HL-60 (cell line): ENCODE data around the gene NHSL1.

Experiments
- CTCF ChIP-seq: IDR thresholded peaks from one replicate; pipeline ENCODE4 v1.5.1; 2011; ENCODE audit warnings: low read length, control low read depth, inconsistent platforms; ENCODE audit not compliant: insufficient read depth
- GABPA ChIP-seq: IDR thresholded peaks from 2 replicates; pipeline ENCODE4 v1.6.1; 2012; ENCODE audit warnings: low read depth
- POLR2AphosphoS5 ChIP-seq: IDR thresholded peaks from 2 replicates; pipeline ENCODE4 v1.6.1; 2012; ENCODE audit warnings: low read depth
- REST ChIP-seq: IDR thresholded peaks from 2 replicates; pipeline ENCODE4 v1.6.1; 2012; ENCODE audit warnings: low read depth; ENCODE audit not compliant: insufficient replicate concordance
- SPI1 ChIP-seq: IDR thresholded peaks from 2 replicates; pipeline ENCODE4 v1.6.1; 2012; ENCODE audit warnings: low read depth, mild to moderate bottlenecking, borderline replicate concordance

- no peak for TF ChIP-seq CTCF
- TF ChIP-seq POLR2AphosphoS5 = no peak
- no peak for TF ChIP-seq REST
- no peak for TF ChIP-seq GABPA
- no peak for TF ChIP-seq SPI1
Measured at GRCh38 chr6:138421089-138421488, 78.2 kb downstream of the NHSL1 start.
